Fibroblast of pulmonary artery (primary cell): ENCODE results near the gene PRSS1.

ENCODE experiments used
- DNase-seq: peaks from one replicate; pipeline ENCODE4 v3.0.0-alpha.2; 2010; ENCODE audit warnings: low read depth
- H3K4me3 ChIP-seq: replicated peaks from 2 replicates; pipeline ENCODE4 v1.5.1; 2011; ENCODE audit warnings: low read depth, mild to moderate bottlenecking, control low read depth, low read length, moderate library complexity
- TF ChIP-seq, protein P1 (sequence below): IDR thresholded peaks from 2 replicates; pipeline ENCODE4 v1.5.1; 2011; ENCODE audit warnings: mild to moderate bottlenecking, control low read depth, low read length, inconsistent platforms; ENCODE audit errors: missing control alignments

PRSS1 gene

DNA sequence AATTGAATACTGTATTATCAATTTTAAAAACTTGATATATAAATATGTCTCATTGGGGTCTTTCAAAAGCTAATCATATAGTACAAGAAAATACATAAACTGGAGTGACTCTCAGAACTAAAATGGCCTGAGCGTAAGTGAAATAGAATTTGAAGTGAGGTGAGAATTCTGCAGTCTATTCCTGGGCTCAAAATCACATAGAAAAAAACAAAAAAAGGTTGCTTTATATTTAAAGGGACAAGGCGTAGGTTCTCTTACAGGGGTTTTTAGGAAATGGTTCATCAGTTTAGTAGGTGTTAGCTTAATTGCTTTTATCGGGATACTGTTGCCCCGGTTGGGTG lies 36.7 kb upstream of the PRSS1 start:
- DNase-seq: no peak
- H3K4me3 ChIP-seq: no peak overlapping the region
- TF ChIP-seq, protein P1, sequence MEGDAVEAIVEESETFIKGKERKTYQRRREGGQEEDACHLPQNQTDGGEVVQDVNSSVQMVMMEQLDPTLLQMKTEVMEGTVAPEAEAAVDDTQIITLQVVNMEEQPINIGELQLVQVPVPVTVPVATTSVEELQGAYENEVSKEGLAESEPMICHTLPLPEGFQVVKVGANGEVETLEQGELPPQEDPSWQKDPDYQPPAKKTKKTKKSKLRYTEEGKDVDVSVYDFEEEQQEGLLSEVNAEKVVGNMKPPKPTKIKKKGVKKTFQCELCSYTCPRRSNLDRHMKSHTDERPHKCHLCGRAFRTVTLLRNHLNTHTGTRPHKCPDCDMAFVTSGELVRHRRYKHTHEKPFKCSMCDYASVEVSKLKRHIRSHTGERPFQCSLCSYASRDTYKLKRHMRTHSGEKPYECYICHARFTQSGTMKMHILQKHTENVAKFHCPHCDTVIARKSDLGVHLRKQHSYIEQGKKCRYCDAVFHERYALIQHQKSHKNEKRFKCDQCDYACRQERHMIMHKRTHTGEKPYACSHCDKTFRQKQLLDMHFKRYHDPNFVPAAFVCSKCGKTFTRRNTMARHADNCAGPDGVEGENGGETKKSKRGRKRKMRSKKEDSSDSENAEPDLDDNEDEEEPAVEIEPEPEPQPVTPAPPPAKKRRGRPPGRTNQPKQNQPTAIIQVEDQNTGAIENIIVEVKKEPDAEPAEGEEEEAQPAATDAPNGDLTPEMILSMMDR: no peak

DNA sequence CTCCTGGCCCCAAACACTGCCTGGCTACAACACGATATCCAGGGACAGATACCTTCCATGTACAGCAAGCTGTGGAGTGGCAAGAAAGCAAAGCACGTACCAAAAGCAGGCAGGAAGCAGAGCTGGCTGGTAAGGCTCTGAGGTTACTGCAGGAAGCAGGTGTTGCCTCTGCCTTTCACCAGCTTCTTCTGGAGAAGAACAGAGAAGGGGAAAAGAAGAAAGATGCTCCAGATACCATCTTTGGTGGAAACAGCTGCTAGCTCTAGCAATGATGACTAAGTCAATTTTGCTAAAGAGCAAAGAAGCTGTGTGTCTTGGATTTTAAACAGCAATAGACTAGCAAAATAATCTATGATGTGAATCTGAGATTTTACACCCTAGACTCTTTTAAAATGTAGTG lies 34.9 kb upstream of the PRSS1 start:
- no peak overlapping the region for H3K4me3 ChIP-seq
- DNase-seq: no peak
- TF ChIP-seq, protein P1: no peak

GRCh38 chr7:142716596-142716995 lies 32.7 kb upstream of the PRSS1 start:
- no peak overlapping the region for H3K4me3 ChIP-seq
- DNase-seq: no peak
- TF ChIP-seq, protein P1: no peak

DNA sequence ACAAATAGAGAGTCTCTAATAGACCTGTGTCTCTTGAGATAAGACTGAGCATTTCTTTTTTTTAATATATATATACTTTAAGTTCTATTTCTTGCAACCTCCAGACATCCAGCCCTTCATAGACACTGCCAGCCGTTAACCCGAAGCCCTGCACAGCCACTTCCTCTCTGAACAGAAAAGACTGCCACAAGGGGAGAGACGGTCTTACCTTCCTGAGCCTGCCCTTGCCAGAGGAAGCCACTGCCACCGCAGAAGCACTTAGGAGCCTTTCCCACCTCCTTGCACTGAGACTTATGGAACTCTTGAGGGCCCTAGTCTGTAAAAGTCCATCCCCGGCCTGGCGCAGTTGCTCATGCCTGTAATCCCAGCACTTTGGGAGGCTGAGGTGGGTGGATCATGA lies 31.8 kb upstream of the PRSS1 start:
- TF ChIP-seq, protein P1: no peak
- H3K4me3 ChIP-seq: no peak overlapping the region
- DNase-seq: no peak

GRCh38 chr7:142718313-142718712 lies 31.0 kb upstream of the PRSS1 start:
- DNase-seq: no peak
- no peak overlapping the region for H3K4me3 ChIP-seq
- TF ChIP-seq, protein P1: no peak

DNA sequence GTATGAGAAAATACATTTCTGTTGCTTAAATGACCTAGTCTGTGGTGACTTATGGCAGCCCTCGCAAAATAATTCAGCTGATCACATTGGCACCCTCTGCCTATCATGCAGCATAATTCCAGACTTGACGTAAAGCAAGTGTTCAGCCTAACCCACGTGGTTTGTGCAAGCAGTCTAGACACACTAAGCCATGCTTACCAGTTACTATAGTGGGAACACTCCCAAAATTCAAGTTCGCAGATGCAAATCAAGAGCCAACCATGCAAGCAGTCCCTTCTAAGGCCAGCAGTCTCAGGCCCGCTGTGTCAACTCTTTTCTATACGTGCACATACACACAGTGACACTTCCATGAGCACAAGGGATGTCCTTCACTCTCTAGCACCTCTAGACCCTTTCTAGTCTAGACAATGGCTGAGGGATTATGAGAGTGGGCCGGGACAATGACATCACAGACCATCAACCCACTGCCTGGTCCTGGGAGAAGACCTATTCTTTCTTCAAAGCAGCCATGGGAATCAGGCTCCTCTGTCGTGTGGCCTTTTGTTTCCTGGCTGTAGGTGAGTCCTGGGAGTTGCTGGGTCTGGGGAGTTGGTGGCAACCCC lies 29.0 kb upstream of the PRSS1 start:
- TF ChIP-seq, protein P1: no peak
- no peak overlapping the region for H3K4me3 ChIP-seq
- DNase-seq: no peak

GRCh38 chr7:142720986-142721385 lies 28.3 kb upstream of the PRSS1 start:
- no peak for DNase-seq
- no peak overlapping the region for H3K4me3 ChIP-seq
- TF ChIP-seq, protein P1: no peak
